Nephron progenitor cell (in vitro differentiated cells): ENCODE results near the gene GDF7.

ENCODE experiments used
- DNase-seq: peaks from one replicate; pipeline ENCODE4 v3.0.0; 2021
- H3K27ac Mint-ChIP-seq: 2 replicates; pipeline ENCODE4 v1.8.0; 2021; ENCODE audit warnings: mild to moderate bottlenecking, moderate library complexity, mixed read lengths
- H3K27me3 Mint-ChIP-seq: 2 replicates; pipeline ENCODE4 v1.8.0; 2021; ENCODE audit warnings: mild to moderate bottlenecking, low read depth, mixed read lengths; ENCODE audit not compliant: poor library complexity
- H3K36me3 Mint-ChIP-seq: 2 replicates; pipeline ENCODE4 v1.8.0; 2021; ENCODE audit warnings: low read depth, mixed read lengths
- H3K4me1 Mint-ChIP-seq: 2 replicates; pipeline ENCODE4 v1.8.0; 2021; ENCODE audit warnings: mixed read lengths
- H3K4me3 Mint-ChIP-seq: 2 replicates; pipeline ENCODE4 v1.8.0; 2021; ENCODE audit warnings: mild to moderate bottlenecking, moderate library complexity, mixed read lengths
- H3K9me3 Mint-ChIP-seq: 2 replicates; pipeline ENCODE4 v1.8.0; 2021; ENCODE audit warnings: mild to moderate bottlenecking, moderate library complexity, mixed read lengths
- CTCF ChIP-seq: fragments of 200-600 bp; sonication (generic); IDR thresholded peaks from 2 replicates; pipeline ENCODE4 v1.5.0; 2021; ENCODE audit warnings: antibody characterized with exemption

Gene GDF7

GRCh38 chr2:20662308-20662937, 4.5 kb upstream of the GDF7 start:
- Mint-ChIP-seq H3K4me3 (no peak overlapping the region), H3K27ac (no peak overlapping the region), H3K27me3 (peaks cover 93% of the 10 kb centered on the region), H3K36me3 (no peaks in the 10 kb centered on the region), H3K9me3 (no peaks in the 10 kb centered on the region), H3K4me1 (peaks cover 14% of the 10 kb centered on the region)
- no peak for DNase-seq
- no peak for TF ChIP-seq CTCF

- H3K27me3 Mint-ChIP-seq, result peaks cover 96% of the 10 kb centered on the region
- DNase-seq, result no peak
- peaks cover 14% of the 10 kb centered on the region for H3K4me1 Mint-ChIP-seq
Measured at GRCh38 chr2:20663196-20664070, 3.5 kb upstream of the GDF7 start.

GRCh38 chr2:20664071-20664390, 2.9 kb upstream of the GDF7 start:
- no peak for TF ChIP-seq CTCF
- Mint-ChIP-seq H3K27ac (no peak overlapping the region), H3K4me1 (peaks cover 14% of the 10 kb centered on the region), H3K36me3 (no peaks in the 10 kb centered on the region), H3K4me3 (no peak overlapping the region), H3K27me3 (peaks cover 96% of the 10 kb centered on the region), H3K9me3 (no peaks in the 10 kb centered on the region)
- DNase-seq, result no peak

More at GRCh38 chr2:20663196-20664070, 3.5 kb upstream of the GDF7 start:
- H3K36me3 Mint-ChIP-seq, result no peaks in the 10 kb centered on the region
- H3K9me3 Mint-ChIP-seq, result no peaks in the 10 kb centered on the region
- TF ChIP-seq CTCF, result no peak
- H3K4me3 Mint-ChIP-seq, result no peak overlapping the region
- H3K27ac Mint-ChIP-seq, result no peak overlapping the region

GRCh38 chr2:20664431-20665242, 2.3 kb upstream of the GDF7 start:
- no peak overlapping the region for H3K27ac Mint-ChIP-seq
- peaks cover 96% of the 10 kb centered on the region for H3K27me3 Mint-ChIP-seq
- TF ChIP-seq CTCF, result no peak
- no peaks in the 10 kb centered on the region for H3K36me3 Mint-ChIP-seq
- peak overlapping the region; percentile 31 for H3K4me3 Mint-ChIP-seq
- peaks cover 17% of the 10 kb centered on the region for H3K4me1 Mint-ChIP-seq
- DNase-seq, result no peak
- H3K9me3 Mint-ChIP-seq, result no peaks in the 10 kb centered on the region

- H3K27me3 Mint-ChIP-seq, result peaks cover 96% of the 10 kb centered on the region
Measured at GRCh38 chr2:20665243-20666004, 1.5 kb upstream of the GDF7 start.

More at GRCh38 chr2:20665243-20666004, 1.5 kb upstream of the GDF7 start:
- Mint-ChIP-seq H3K4me1 (peaks cover 20% of the 10 kb centered on the region), H3K4me3 (peak overlapping the region; percentile 68), H3K9me3 (no peaks in the 10 kb centered on the region), H3K36me3 (no peaks in the 10 kb centered on the region), H3K27ac (no peak overlapping the region)
- no peak for TF ChIP-seq CTCF
- DNase-seq, result peak; percentile 35
